ENCODE data around the gene PAQR9. TPM values are rescaled to one million over a fixed set of nuclear protein-coding genes. Genes with fewer than 3 reads are reported as not detected.

The PAQR9 gene
- polyA plus RNA-seq, 1 of the 3 experiments (the other 2 are of a cell fraction), result 0.16 TPM

DNA sequence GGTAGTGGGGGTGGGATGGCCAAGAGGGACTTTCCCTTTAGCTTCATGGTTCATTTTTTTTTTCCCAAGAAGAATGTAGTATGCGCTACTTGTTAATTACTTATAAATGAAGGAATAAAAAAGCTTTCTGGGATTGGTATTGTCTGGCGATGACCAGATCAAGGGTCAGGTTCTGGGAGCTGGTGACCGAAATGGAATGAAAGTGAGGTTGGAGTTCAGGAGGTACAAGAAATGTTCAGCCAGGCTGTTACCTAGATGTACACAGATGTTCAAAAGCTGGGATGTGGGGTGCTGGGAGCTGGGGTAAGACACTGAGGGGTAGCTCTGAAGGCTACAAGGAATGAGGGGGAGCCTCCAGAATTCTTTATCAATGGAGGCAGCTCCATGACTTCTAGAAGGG, 20.8 kb upstream of the PAQR9 start:
- H4K20me1 ChIP-seq (ENCODE audit: insufficient read depth), result no peaks in the 10 kb centered on the region
- ChIA-PET CTCF (interaction anchor here (1.6 to 3.5 kb wide), 3 partner anchors 9 to 397 kb away, joined by 4 to 35 read pairs (median 7); no protein-coding TSS in a partner anchor), POLR2A (no interaction called here)
- TF ChIP-seq TEAD4 (IDR thresholded peaks at IDR 0.05; ENCODE audit: borderline replicate concordance, insufficient read depth), result no peak
- TF ChIP-seq SIN3A (IDR thresholded peaks at IDR 0.05; ENCODE audit: borderline replicate concordance, low read depth, low read length), result no peak
- TF ChIP-seq PBX3 (IDR thresholded peaks at IDR 0.05), result no peak
- TF ChIP-seq, protein P1, sequence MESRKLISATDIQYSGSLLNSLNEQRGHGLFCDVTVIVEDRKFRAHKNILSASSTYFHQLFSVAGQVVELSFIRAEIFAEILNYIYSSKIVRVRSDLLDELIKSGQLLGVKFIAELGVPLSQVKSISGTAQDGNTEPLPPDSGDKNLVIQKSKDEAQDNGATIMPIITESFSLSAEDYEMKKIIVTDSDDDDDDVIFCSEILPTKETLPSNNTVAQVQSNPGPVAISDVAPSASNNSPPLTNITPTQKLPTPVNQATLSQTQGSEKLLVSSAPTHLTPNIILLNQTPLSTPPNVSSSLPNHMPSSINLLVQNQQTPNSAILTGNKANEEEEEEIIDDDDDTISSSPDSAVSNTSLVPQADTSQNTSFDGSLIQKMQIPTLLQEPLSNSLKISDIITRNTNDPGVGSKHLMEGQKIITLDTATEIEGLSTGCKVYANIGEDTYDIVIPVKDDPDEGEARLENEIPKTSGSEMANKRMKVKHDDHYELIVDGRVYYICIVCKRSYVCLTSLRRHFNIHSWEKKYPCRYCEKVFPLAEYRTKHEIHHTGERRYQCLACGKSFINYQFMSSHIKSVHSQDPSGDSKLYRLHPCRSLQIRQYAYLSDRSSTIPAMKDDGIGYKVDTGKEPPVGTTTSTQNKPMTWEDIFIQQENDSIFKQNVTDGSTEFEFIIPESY (IDR thresholded peaks at IDR 0.05; ENCODE audit: borderline replicate concordance, low read depth), result no peak
- no peak for TF ChIP-seq RXRA (IDR thresholded peaks at IDR 0.05; ENCODE audit: borderline replicate concordance, low read depth)
- no peak for TF ChIP-seq SMC3 (IDR thresholded peaks at IDR 0.05; ENCODE audit: low read depth, low read length)
- TF ChIP-seq GABPA (IDR thresholded peaks at IDR 0.05; ENCODE audit: low read depth), result no peak
- no peak for TF ChIP-seq GATA2 (CRISPR knock-in tag; IDR thresholded peaks at IDR 0.05)
- no peak for TF ChIP-seq MXI1 (IDR thresholded peaks at IDR 0.05; ENCODE audit: low read depth, low read length)
- no peak for TF ChIP-seq USF2 (IDR thresholded peaks at IDR 0.05; ENCODE audit: borderline replicate concordance, low read depth, low read length)
- TF ChIP-seq, protein P2, sequence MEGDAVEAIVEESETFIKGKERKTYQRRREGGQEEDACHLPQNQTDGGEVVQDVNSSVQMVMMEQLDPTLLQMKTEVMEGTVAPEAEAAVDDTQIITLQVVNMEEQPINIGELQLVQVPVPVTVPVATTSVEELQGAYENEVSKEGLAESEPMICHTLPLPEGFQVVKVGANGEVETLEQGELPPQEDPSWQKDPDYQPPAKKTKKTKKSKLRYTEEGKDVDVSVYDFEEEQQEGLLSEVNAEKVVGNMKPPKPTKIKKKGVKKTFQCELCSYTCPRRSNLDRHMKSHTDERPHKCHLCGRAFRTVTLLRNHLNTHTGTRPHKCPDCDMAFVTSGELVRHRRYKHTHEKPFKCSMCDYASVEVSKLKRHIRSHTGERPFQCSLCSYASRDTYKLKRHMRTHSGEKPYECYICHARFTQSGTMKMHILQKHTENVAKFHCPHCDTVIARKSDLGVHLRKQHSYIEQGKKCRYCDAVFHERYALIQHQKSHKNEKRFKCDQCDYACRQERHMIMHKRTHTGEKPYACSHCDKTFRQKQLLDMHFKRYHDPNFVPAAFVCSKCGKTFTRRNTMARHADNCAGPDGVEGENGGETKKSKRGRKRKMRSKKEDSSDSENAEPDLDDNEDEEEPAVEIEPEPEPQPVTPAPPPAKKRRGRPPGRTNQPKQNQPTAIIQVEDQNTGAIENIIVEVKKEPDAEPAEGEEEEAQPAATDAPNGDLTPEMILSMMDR (IDR thresholded peaks at IDR 0.05), result no peak
- TF ChIP-seq, protein P3, sequence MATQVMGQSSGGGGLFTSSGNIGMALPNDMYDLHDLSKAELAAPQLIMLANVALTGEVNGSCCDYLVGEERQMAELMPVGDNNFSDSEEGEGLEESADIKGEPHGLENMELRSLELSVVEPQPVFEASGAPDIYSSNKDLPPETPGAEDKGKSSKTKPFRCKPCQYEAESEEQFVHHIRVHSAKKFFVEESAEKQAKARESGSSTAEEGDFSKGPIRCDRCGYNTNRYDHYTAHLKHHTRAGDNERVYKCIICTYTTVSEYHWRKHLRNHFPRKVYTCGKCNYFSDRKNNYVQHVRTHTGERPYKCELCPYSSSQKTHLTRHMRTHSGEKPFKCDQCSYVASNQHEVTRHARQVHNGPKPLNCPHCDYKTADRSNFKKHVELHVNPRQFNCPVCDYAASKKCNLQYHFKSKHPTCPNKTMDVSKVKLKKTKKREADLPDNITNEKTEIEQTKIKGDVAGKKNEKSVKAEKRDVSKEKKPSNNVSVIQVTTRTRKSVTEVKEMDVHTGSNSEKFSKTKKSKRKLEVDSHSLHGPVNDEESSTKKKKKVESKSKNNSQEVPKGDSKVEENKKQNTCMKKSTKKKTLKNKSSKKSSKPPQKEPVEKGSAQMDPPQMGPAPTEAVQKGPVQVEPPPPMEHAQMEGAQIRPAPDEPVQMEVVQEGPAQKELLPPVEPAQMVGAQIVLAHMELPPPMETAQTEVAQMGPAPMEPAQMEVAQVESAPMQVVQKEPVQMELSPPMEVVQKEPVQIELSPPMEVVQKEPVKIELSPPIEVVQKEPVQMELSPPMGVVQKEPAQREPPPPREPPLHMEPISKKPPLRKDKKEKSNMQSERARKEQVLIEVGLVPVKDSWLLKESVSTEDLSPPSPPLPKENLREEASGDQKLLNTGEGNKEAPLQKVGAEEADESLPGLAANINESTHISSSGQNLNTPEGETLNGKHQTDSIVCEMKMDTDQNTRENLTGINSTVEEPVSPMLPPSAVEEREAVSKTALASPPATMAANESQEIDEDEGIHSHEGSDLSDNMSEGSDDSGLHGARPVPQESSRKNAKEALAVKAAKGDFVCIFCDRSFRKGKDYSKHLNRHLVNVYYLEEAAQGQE (IDR thresholded peaks at IDR 0.05; ENCODE audit: low read depth, low read length), result no peak
- no peak for TF ChIP-seq NRF1 (IDR thresholded peaks at IDR 0.05; ENCODE audit: low read depth, low read length)
- no peak for TF ChIP-seq FOXM1 (IDR thresholded peaks at IDR 0.05; ENCODE audit: low read depth)
- no peak for TF ChIP-seq ELF1 (IDR thresholded peaks at IDR 0.05)
- no peak for TF ChIP-seq RCOR1 (IDR thresholded peaks at IDR 0.05; ENCODE audit: low read length)
- TF ChIP-seq TCF12 (IDR thresholded peaks at IDR 0.05), result no peak
- TF ChIP-seq FOSL2 (IDR thresholded peaks at IDR 0.05; ENCODE audit: borderline replicate concordance, low read depth), result no peak
- TF ChIP-seq FOXJ3 (CRISPR knock-in tag; IDR thresholded peaks at IDR 0.05), result no peak
- TF ChIP-seq NFIC (IDR thresholded peaks at IDR 0.05; ENCODE audit: borderline replicate concordance), result no peak
- H3K4me3 ChIP-seq (ENCODE audit: low read depth in 2 of 2, low read length in 1 of 2), result no peak overlapping the region
- no peak for DNase-seq
- H3K27ac ChIP-seq (ENCODE audit: low read depth in 2 of 2, low read length in 1 of 2), result no peak overlapping the region
- H3K9ac ChIP-seq, result no peak overlapping the region
- H2AFZ ChIP-seq (ENCODE audit: low read depth), result no peak overlapping the region
- WGBS (ENCODE audit: low lambda C conversion rate), result 97% methylated on average over 3 of the region's 3 CpGs
- H3K4me2 ChIP-seq, result no peak overlapping the region
- H3K36me3 ChIP-seq (replicated peaks in 1 of 2; ENCODE audit: control insufficient read depth in 1 of 2, insufficient read depth in 2 of 2, low read length in 1 of 2), result no peaks in the 10 kb centered on the region
- H3K27me3 ChIP-seq (ENCODE audit: insufficient read depth), result no peaks in the 10 kb centered on the region
- no peaks in the 10 kb centered on the region for H3F3A ChIP-seq (replicated peaks; ENCODE audit: insufficient read depth)
- H3K9me3 ChIP-seq, result no peaks in the 10 kb centered on the region
- 0 out of 4 replicates have a peak, but pooled peaks cover 0 to 2% of the 10 kb centered on the region in 2 experiments for H3K4me1 ChIP-seq (ENCODE audit: control insufficient read depth in 1 of 2, insufficient read depth in 2 of 2, low read depth in 1 of 2, low read length in 1 of 2)
- no peaks in the 10 kb centered on the region for H3K79me2 ChIP-seq (ENCODE audit: insufficient read depth)
- no peaks in the 10 kb centered on the region for H3K9me2 ChIP-seq

All from SK-N-SH (cell line).